Ascending aorta (tissue), 2 donors: ENCODE data around the gene SLC43A2. TPM values are rescaled to one million over a fixed set of nuclear protein-coding genes. Genes with fewer than 3 reads are reported as not detected.

ENCODE experiments used
- DNase-seq, 2 donors: peaks; one replicate each; pipeline ENCODE4 v3.0.0-alpha.2; 2019; ENCODE audit warnings: low spot score in 2 of 2
- H3K27ac ChIP-seq, 2 donors: fragments of 200-600 bp; sonication (generic); one replicate each; pipeline ENCODE4 v1.5.1; 2016 to 2017; ENCODE audit warnings: mild to moderate bottlenecking in 1 of 2
- H3K27me3 ChIP-seq: fragments of 200-600 bp; sonication (generic); one replicate; pipeline ENCODE4 v1.5.1; 2017
- H3K36me3 ChIP-seq, 2 donors: fragments of 200-600 bp; sonication (generic); one replicate each; pipeline ENCODE4 v1.5.1; 2016
- H3K4me1 ChIP-seq, 2 donors: fragments of 200-600 bp; sonication (generic); one replicate each; pipeline ENCODE4 v1.5.1; 2016 to 2017; ENCODE audit warnings: mild to moderate bottlenecking in 1 of 2
- H3K4me3 ChIP-seq, 2 donors: fragments of 200-600 bp; sonication (generic); one replicate each; pipeline ENCODE4 v1.5.1; 2016 to 2017; ENCODE audit warnings: mild to moderate bottlenecking in 1 of 2
- H3K9me3 ChIP-seq, 2 donors: fragments of 200-600 bp; sonication (generic); one replicate each; pipeline ENCODE4 v1.5.1; 2016
- CTCF ChIP-seq, 3 experiments: fragments of 200-600 bp in 2 of 3; fragments of 450-650 bp in 1 of 3; sonication (generic) in 2 of 3; IDR thresholded peaks; one replicate each; pipeline ENCODE4 v1.5.1; 2016 to 2019; ENCODE audit warnings: antibody characterized with exemption in 3 of 3, mild to moderate bottlenecking in 1 of 3, moderate library complexity in 1 of 3
- intact Hi-C: fragments of 100-400 bp; cut with DNase I; formaldehyde crosslinking; loops from one replicate; pipeline ENCODE4 v1.15.1; 2023
- total RNA-seq: library from RNA; depleted of rRNA; stranded (reverse); fragments of >200 nt; gene quantifications from one replicate; pipeline ENCODE4 v1.1.0, GENCODE V29; 2016

Gene SLC43A2
- total RNA-seq, 1 donor from 2014 or later = 27.6 TPM

- intact Hi-C loops = no loop called here
- H3K4me1 ChIP-seq = no peaks in the 10 kb centered on the region
- no peaks in the 10 kb centered on the region for H3K36me3 ChIP-seq
- no peak for TF ChIP-seq CTCF (IDR thresholded peaks at IDR 0.05)
- no peaks in the 10 kb centered on the region for H3K27me3 ChIP-seq
- DNase-seq = no peak
- H3K27ac ChIP-seq = no peak overlapping the region
- no peaks in the 10 kb centered on the region for H3K9me3 ChIP-seq
- H3K4me3 ChIP-seq = no peak overlapping the region
Observed at GRCh38 chr17:1635675-1636465, 7.2 kb upstream of the SLC43A2 start.

- intact Hi-C loops = no loop called here
- Histone ChIP-seq H3K9me3 (no peaks in the 10 kb centered on the region), H3K36me3 (no peaks in the 10 kb centered on the region), H3K27me3 (no peaks in the 10 kb centered on the region), H3K27ac (no peak overlapping the region), H3K4me3 (no peak overlapping the region), H3K4me1 (no peaks in the 10 kb centered on the region)
- no peak for DNase-seq
- TF ChIP-seq CTCF (IDR thresholded peaks at IDR 0.05) = no peak
Observed at GRCh38 chr17:1634841-1635650, 6.4 kb upstream of the SLC43A2 start.

GRCh38 chr17:1630662-1631061, 2.0 kb upstream of the SLC43A2 start:
- no peak for TF ChIP-seq CTCF (IDR thresholded peaks at IDR 0.05)
- intact Hi-C loops = no loop called here
- H3K9me3 ChIP-seq = no peaks in the 10 kb centered on the region

GRCh38 chr17:1629504-1630310, 1.1 kb upstream of the SLC43A2 start:
- DNase-seq = peak in 1 of 2 donors; percentile 83
- Histone ChIP-seq H3K36me3 (no peaks in the 10 kb centered on the region), H3K27me3 (no peaks in the 10 kb centered on the region), H3K4me1 (peaks cover 0 to 14% of the 10 kb centered on the region in 2 donors), H3K4me3 (peak overlapping the region; percentile 65 to 80), H3K9me3 (no peaks in the 10 kb centered on the region), H3K27ac (peak overlapping the region; percentile 72 to 86)
- TF ChIP-seq CTCF (IDR thresholded peaks at IDR 0.05) = peak; percentile 41 to 66 (median 48)
- intact Hi-C loops = loop anchor here (1.0 to 10.0 kb wide), 4 partner anchors 39 to 265 kb away; partner anchors contain the start of gene PRPF8

More at GRCh38 chr17:1630662-1631061, 2.0 kb upstream of the SLC43A2 start:
- Histone ChIP-seq H3K27me3 (no peaks in the 10 kb centered on the region), H3K36me3 (no peaks in the 10 kb centered on the region), H3K4me3 (no peak overlapping the region), H3K27ac (no peak overlapping the region), H3K4me1 (peaks cover 0 to 14% of the 10 kb centered on the region in 2 donors)
- DNase-seq = no peak

- H3K27ac ChIP-seq = peak overlapping the region; percentile 72 to 86
- intact Hi-C loops = loop anchor here (1.0 to 10.0 kb wide), 5 partner anchors 20 to 264 kb away; partner anchors contain the start of genes PRPF8 and RILP
- no peaks in the 10 kb centered on the region for H3K36me3 ChIP-seq
- peak; percentile 16 to 82 (median 40) for TF ChIP-seq CTCF (IDR thresholded peaks at IDR 0.05)
- no peaks in the 10 kb centered on the region for H3K27me3 ChIP-seq
- peak overlapping the region; percentile 65 to 80 for H3K4me3 ChIP-seq
- H3K9me3 ChIP-seq = no peaks in the 10 kb centered on the region
- peaks cover 0 to 14% of the 10 kb centered on the region in 2 donors for H3K4me1 ChIP-seq
- DNase-seq = peak; percentile 86 to 96
Observed at GRCh38 chr17:1628856-1629503, 346 bp upstream of the SLC43A2 start.
